GM23338 (cell line): ENCODE measurements around the gene PARP2. TPM values are rescaled to one million over a fixed set of nuclear protein-coding genes. Genes with fewer than 3 reads are reported as not detected.

Experiments used
- ATAC-seq: fragments of 200-7000 bp; cut with Tn5 transposase; 3 replicates; pipeline ENCODE4 v1.9.1; 2020
- DNase-seq: peaks from one replicate; pipeline ENCODE4 v3.0.0-alpha.2; 2015; ENCODE audit warnings: low spot score
- H2AFZ ChIP-seq: fragments of 200-600 bp; sonication (generic); 2 replicates; pipeline ENCODE4 v1.8.0; 2016; ENCODE audit warnings: antibody characterized with exemption, mild to moderate bottlenecking, moderate library complexity
- H3F3A ChIP-seq: fragments of 200-600 bp; sonication (generic); replicated peaks from 2 replicates; pipeline ENCODE4 v1.8.0; 2017; ENCODE audit warnings: antibody characterized with exemption, mixed run types, low read depth
- H3K27ac ChIP-seq: fragments of 200-600 bp; sonication (generic); 2 replicates; pipeline ENCODE4 v1.6.1; 2016; ENCODE audit warnings: low read depth
- H3K27me3 ChIP-seq: fragments of 200-600 bp; sonication (generic); 2 replicates; pipeline ENCODE4 v1.8.0; 2016; ENCODE audit warnings: mild to moderate bottlenecking, mixed run types, moderate library complexity; ENCODE audit not compliant: insufficient read depth
- H3K36me3 ChIP-seq: fragments of 200-600 bp; sonication (generic); 2 replicates; pipeline ENCODE4 v1.8.0; 2016; ENCODE audit warnings: mild to moderate bottlenecking; ENCODE audit not compliant: insufficient read depth
- H3K4me1 ChIP-seq: fragments of 200-600 bp; sonication (generic); 2 replicates; pipeline ENCODE4 v1.8.0; 2016; ENCODE audit warnings: mild to moderate bottlenecking, moderate library complexity; ENCODE audit not compliant: insufficient read depth
- H3K4me2 ChIP-seq: fragments of 200-600 bp; sonication (generic); 2 replicates; pipeline ENCODE4 v1.7.1; 2017; ENCODE audit warnings: mixed run types
- H3K4me3 ChIP-seq: fragments of 200-600 bp; sonication (generic); 2 replicates; pipeline ENCODE4 v1.6.1; 2016; ENCODE audit warnings: mixed run types
- H3K79me2 ChIP-seq: fragments of 200-600 bp; sonication (generic); replicated peaks from 2 replicates; pipeline ENCODE4 v1.8.0; 2017; ENCODE audit warnings: mild to moderate bottlenecking; ENCODE audit not compliant: insufficient read depth
- H3K9me2 ChIP-seq: fragments of 200-600 bp; sonication (generic); 2 replicates; pipeline ENCODE4 v1.8.0; 2017; ENCODE audit not compliant: insufficient read depth
- H4K20me1 ChIP-seq: fragments of 200-600 bp; sonication (generic); replicated peaks from 2 replicates; pipeline ENCODE4 v1.8.0; 2017; ENCODE audit warnings: mild to moderate bottlenecking; ENCODE audit not compliant: insufficient read depth
- H3K27ac Mint-ChIP-seq: 2 replicates; pipeline ENCODE4 v1.8.0; 2020; ENCODE audit warnings: inconsistent platforms, mild to moderate bottlenecking, moderate library complexity, mixed read lengths
- H3K27me3 Mint-ChIP-seq: 3 replicates; pipeline ENCODE4 v1.8.0; 2022; ENCODE audit warnings: low read depth, mild to moderate bottlenecking, moderate library complexity, mixed read lengths, inconsistent platforms; ENCODE audit not compliant: insufficient read depth, poor library complexity
- H3K36me3 Mint-ChIP-seq: 3 replicates; pipeline ENCODE4 v1.8.0; 2021; ENCODE audit warnings: low read depth, mild to moderate bottlenecking, inconsistent platforms, moderate library complexity, mixed read lengths
- H3K4me1 Mint-ChIP-seq: 3 replicates; pipeline ENCODE4 v1.8.0; 2020; ENCODE audit warnings: mild to moderate bottlenecking, inconsistent platforms, mixed read lengths
- H3K4me3 Mint-ChIP-seq: 3 replicates; pipeline ENCODE4 v1.8.0; 2021; ENCODE audit warnings: moderate library complexity, mild to moderate bottlenecking, inconsistent platforms, mixed read lengths
- H3K9me3 Mint-ChIP-seq: 3 replicates; pipeline ENCODE4 v1.8.0; 2020; ENCODE audit warnings: moderate library complexity, mild to moderate bottlenecking, inconsistent platforms, mixed read lengths
- CREB1 ChIP-seq: fragments of 250-450 bp; sonication (Bioruptor Pico); IDR thresholded peaks from 2 replicates; pipeline ENCODE4 v1.5.0; 2020; ENCODE audit warnings: low read depth, mild to moderate bottlenecking, moderate library complexity
- NANOG ChIP-seq: IDR thresholded peaks from 2 replicates; pipeline ENCODE4 v1.6.1; 2016; ENCODE audit warnings: antibody characterized with exemption, borderline replicate concordance
- POLR2AphosphoS5 ChIP-seq: IDR thresholded peaks from 2 replicates; pipeline ENCODE4 v1.6.1; 2016; ENCODE audit warnings: antibody characterized with exemption, low read depth
- STAT1 ChIP-seq: IDR thresholded peaks from one replicate; pipeline ENCODE4 v1.6.1; 2016; ENCODE audit warnings: antibody characterized with exemption; ENCODE audit not compliant: unreplicated experiment
- polyA plus RNA-seq: library from polyadenylated mRNA; unstranded; fragments of >200 nt; fragmentation: Nextera tagmentation; extraction: Ambion mirVana; gene quantifications from 2 replicates; pipeline ENCODE4 v1.2.1, GENCODE V29; 2016
- total RNA-seq: library from RNA; depleted of rRNA; stranded (reverse); fragments of >200 nt; shearing (Covaris generic); gene quantifications from 2 replicates; pipeline ENCODE4 v1.2.3, GENCODE V29; 2014
- TF ChIP-seq, protein P1 (sequence below): fragments of 250-450 bp; sonication (Bioruptor Pico); IDR thresholded peaks from 2 replicates; pipeline ENCODE4 v1.5.0; 2020; ENCODE audit warnings: mild to moderate bottlenecking, moderate library complexity
- TF ChIP-seq, protein P2 (sequence below), 2 experiments: fragments of 200-600 bp in 1 of 2; sonication (generic) in 1 of 2; conservative IDR thresholded peaks; 2 replicates each; pipeline versions ENCODE4 v1.5.1 to v1.6.1; 2016 to 2017; ENCODE audit warnings: antibody characterized with exemption in 2 of 2, low read depth in 2 of 2, mild to moderate bottlenecking in 2 of 2, moderate library complexity in 1 of 2

Gene PARP2
- total and polyA plus RNA-seq, 2 experiments from 2014 or later, result 27.8 to 42.7 TPM

DNA sequence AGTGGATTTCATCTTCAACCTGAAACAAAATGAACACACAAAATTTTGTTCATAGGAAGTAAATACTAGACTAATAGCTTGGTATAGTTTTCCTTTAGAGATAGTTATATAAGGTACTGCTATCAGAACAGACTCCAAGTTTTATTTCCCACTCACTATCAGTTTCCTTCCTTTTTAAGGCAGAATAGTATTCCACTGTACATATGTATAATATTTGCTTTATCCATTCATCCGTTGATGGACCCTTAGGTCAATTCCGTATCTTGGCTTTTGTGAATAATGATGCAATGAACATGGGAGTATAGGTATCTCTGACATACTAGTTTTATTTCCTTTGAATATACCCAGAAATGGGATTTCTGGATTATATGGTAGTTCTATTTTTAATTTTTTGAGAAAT, 14.1 kb upstream of the PARP2 start:
- Histone ChIP-seq H3K4me2 (peak overlapping the region; percentile 82), H3K36me3 (peaks cover 35% of the 10 kb centered on the region), H3K9me2 (no peaks in the 10 kb centered on the region), H4K20me1 (peaks cover 32% of the 10 kb centered on the region), H3K79me2 (peaks cover 85% of the 10 kb centered on the region), H2AFZ (no peak overlapping the region), H3F3A (peaks cover 2% of the 10 kb centered on the region; the same call in 1 of the 2 replicates), H3K4me1 (peaks cover 16% of the 10 kb centered on the region), H3K27me3 (no peaks in the 10 kb centered on the region), H3K4me3 (peak overlapping the region; percentile 58; the same call in 1 of the 2 replicates), H3K27ac (peak overlapping the region; percentile 53)
- no peak for DNase-seq
- ATAC-seq, result no peak
- Mint-ChIP-seq H3K9me3 (no peaks in the 10 kb centered on the region), H3K4me1 (peaks cover 31% of the 10 kb centered on the region), H3K27ac (0 out of 2 replicates have a peak overlapping the region, but pooled peaks have one; percentile 34), H3K27me3 (peaks cover 6% of the 10 kb centered on the region), H3K4me3 (peak overlapping the region; percentile 98; the same call in 1 of the 3 replicates), H3K36me3 (peaks cover 77% of the 10 kb centered on the region)
- TF ChIP-seq, protein P1, sequence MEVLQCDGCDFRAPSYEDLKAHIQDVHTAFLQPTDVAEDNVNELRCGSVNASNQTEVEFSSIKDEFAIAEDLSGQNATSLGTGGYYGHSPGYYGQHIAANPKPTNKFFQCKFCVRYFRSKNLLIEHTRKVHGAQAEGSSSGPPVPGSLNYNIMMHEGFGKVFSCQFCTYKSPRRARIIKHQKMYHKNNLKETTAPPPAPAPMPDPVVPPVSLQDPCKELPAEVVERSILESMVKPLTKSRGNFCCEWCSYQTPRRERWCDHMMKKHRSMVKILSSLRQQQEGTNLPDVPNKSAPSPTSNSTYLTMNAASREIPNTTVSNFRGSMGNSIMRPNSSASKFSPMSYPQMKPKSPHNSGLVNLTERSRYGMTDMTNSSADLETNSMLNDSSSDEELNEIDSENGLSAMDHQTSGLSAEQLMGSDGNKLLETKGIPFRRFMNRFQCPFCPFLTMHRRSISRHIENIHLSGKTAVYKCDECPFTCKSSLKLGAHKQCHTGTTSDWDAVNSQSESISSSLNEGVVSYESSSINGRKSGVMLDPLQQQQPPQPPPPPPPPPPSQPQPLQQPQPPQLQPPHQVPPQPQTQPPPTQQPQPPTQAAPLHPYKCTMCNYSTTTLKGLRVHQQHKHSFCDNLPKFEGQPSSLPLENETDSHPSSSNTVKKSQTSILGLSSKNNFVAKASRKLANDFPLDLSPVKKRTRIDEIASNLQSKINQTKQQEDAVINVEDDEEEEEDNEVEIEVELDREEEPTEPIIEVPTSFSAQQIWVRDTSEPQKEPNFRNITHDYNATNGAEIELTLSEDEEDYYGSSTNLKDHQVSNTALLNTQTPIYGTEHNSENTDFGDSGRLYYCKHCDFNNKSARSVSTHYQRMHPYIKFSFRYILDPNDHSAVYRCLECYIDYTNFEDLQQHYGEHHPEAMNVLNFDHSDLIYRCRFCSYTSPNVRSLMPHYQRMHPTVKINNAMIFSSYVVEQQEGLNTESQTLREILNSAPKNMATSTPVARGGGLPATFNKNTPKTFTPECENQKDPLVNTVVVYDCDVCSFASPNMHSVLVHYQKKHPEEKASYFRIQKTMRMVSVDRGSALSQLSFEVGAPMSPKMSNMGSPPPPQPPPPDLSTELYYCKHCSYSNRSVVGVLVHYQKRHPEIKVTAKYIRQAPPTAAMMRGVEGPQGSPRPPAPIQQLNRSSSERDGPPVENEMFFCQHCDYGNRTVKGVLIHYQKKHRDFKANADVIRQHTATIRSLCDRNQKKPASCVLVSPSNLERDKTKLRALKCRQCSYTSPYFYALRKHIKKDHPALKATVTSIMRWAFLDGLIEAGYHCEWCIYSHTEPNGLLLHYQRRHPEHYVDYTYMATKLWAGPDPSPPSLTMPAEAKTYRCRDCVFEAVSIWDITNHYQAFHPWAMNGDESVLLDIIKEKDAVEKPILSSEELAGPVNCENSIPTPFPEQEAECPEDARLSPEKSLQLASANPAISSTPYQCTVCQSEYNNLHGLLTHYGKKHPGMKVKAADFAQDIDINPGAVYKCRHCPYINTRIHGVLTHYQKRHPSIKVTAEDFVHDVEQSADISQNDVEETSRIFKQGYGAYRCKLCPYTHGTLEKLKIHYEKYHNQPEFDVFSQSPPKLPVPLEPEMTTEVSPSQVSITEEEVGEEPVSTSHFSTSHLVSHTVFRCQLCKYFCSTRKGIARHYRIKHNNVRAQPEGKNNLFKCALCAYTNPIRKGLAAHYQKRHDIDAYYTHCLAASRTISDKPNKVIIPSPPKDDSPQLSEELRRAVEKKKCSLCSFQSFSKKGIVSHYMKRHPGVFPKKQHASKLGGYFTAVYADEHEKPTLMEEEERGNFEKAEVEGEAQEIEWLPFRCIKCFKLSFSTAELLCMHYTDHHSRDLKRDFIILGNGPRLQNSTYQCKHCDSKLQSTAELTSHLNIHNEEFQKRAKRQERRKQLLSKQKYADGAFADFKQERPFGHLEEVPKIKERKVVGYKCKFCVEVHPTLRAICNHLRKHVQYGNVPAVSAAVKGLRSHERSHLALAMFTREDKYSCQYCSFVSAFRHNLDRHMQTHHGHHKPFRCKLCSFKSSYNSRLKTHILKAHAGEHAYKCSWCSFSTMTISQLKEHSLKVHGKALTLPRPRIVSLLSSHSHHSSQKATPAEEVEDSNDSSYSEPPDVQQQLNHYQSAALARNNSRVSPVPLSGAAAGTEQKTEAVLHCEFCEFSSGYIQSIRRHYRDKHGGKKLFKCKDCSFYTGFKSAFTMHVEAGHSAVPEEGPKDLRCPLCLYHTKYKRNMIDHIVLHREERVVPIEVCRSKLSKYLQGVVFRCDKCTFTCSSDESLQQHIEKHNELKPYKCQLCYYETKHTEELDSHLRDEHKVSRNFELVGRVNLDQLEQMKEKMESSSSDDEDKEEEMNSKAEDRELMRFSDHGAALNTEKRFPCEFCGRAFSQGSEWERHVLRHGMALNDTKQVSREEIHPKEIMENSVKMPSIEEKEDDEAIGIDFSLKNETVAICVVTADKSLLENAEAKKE (CRISPR knock-in tag), result no peak
- TF ChIP-seq POLR2AphosphoS5 (no peak), CREB1 (CRISPR knock-in tag) (no peak), NANOG (no peak), STAT1 (no peak)
- TF ChIP-seq, protein P2, sequence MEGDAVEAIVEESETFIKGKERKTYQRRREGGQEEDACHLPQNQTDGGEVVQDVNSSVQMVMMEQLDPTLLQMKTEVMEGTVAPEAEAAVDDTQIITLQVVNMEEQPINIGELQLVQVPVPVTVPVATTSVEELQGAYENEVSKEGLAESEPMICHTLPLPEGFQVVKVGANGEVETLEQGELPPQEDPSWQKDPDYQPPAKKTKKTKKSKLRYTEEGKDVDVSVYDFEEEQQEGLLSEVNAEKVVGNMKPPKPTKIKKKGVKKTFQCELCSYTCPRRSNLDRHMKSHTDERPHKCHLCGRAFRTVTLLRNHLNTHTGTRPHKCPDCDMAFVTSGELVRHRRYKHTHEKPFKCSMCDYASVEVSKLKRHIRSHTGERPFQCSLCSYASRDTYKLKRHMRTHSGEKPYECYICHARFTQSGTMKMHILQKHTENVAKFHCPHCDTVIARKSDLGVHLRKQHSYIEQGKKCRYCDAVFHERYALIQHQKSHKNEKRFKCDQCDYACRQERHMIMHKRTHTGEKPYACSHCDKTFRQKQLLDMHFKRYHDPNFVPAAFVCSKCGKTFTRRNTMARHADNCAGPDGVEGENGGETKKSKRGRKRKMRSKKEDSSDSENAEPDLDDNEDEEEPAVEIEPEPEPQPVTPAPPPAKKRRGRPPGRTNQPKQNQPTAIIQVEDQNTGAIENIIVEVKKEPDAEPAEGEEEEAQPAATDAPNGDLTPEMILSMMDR (conservative IDR thresholded peaks at IDR 0.05; ENCODE audit: low read depth in 2 of 2), result no peak
